NCI-H187 treated with DMSO at 0.1 percent for 48 hours (cell line): ENCODE results near the gene PAN2.
"Not testable (repeated sequence)": the region's sequence is repeated elsewhere in the genome, so short reads cannot be mapped to it uniquely, and the experiment has no call there.

ENCODE experiments used
- DNase-seq: peaks from one replicate; lab custom pipeline; 2025; lab: John Stamatoyannopoulos, UW

PAN2 gene

GRCh38 chr12:56333679-56334489 lies at the start of gene PAN2:
TSS of gene PAN2 (minus strand) at chr12:56334000. CDS start at chr12:56333094, 906 bp downstream.
- DNase-seq = peak; percentile 89

- no peak for DNase-seq
These were observed 48.8 kb upstream of the PAN2 start for GRCh38 chr12:56382611-56383010.

- no peak for DNase-seq
These were observed 44.2 kb upstream of the PAN2 start for GRCh38 chr12:56377989-56378316.

- DNase-seq = no peak
These were observed 43.6 kb upstream of the PAN2 start for GRCh38 chr12:56377310-56377988.

- no peak for DNase-seq
These were observed 42.0 kb upstream of the PAN2 start for GRCh38 chr12:56375598-56376434.

- DNase-seq = no peak
These were observed 41.2 kb upstream of the PAN2 start for GRCh38 chr12:56374726-56375597.

DNA sequence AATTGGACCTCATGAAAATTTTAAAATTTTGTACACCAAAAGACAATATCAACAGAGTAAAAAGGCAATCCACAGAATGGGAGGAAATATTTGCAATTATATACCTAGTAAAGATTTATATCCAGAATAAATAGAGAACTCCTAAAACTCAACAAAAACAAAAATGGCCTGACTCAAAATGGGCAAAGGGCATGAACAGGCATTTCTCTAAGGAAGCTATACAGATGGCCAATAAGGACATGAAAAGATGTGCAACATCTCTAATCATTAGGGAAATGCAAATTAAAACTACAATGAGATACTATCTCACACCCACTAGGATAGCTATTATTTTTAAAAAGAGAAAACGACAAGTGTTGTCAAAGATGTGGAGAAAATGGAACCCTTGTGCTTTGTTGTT lies 39.7 kb upstream of the PAN2 start:
- DNase-seq = no peak

DNA sequence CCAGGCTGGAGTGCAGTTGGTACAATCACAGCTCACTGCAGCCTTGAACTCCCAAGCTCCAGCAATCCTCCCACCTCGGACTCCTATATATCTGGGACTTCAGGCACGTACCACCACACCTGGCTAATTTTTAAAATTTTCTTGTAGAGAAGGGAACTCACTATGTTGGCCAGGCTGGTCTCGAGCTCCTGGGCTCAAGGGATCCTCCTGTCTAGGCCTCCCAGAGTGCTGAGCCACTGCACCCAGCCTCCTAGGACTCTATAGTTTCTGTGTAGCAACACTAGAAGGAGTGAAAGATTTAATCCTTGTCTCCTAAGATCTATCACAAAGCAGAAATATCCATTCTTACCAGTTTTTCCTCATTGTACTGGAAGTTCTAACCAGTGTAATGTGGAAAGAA lies 33.1 kb upstream of the PAN2 start:
- no peak for DNase-seq

- DNase-seq = no peak
These were observed 28.6 kb upstream of the PAN2 start, which contains the start of gene APOF for GRCh38 chr12:56362130-56363059. TSS of gene APOF (minus strand) at chr12:56362857. CDS start at chr12:56362745, 112 bp downstream.

DNA sequence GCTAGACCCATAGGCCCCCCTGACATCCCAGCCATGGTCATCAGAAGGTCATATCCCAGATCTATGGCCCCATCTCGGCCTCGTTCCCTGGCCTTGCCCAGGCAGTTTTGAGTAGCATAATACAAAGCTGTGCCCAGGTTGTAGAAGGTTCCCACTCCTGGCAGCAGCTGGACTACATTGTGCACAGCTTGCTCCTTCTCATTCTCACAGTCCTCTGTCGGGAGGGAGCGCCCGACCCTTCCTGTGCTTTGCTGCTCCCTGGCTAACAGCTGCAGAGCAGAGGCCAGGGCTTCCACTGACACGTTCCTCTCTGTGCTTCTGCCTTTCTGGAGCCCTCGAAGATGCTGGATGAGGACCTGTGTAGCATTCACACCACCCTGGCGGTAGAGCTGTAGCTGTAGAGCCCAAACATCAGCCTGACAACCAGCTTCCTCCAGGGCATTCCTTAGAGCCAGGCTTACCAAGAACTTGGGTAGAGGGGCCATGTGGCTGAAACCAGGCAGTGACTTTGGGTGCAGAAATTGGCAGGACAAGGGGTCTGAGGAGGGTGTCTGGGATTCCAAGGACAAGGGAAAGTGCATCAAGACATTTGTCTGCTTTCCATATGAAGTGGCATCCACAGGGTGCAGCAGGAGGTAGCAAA lies 27.8 kb upstream of the PAN2 start:
- DNase-seq = no peak

DNA sequence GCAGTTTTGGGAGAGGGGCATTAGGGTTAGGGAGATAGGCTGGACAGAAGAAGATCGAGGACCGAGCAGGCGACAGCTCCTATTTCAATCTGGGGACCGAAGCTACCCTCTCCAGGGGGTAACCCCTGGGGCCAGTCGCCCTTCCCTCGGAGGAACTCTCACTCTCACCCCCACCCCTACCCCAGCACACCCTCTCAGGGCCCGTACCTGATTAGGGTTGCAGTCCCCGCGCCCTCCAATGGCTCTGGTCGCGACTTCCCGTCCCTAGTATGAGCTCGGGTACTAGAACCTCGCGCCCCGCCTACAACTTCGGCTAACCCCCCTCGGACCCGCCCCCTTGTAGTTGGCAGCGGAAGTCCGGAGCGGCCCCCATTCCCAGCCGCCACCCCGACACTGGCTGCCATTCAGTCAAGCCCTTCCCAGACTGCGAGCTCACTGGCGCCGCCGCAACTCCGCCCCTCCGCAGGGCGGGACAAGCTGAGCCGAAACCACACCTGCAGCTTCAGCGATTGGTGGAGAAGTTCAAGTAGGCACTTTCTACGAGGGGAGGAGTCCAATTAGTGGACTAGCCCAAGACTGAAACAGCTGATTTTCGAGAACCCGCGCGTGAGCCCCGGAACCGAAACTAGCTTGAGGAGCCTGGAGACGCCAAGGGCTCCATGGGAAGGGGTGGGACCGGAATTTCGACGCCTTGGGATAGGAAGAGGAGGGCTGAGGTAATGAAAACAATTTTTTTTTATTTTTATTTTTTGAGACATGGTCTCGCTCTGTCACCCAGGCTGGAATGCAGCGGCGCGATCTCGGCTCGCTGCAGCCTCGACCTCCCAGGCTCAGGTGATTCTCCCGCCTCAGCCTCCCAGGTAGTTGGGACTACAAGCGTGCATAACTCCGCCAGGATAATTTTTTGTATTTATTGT lies 26.3 kb upstream of the PAN2 start, which contains the start of gene STAT2:
Gene STAT2, minus strand, starts transcription at position 257 of the 917 bp plus-strand sequence. CDS start 3,536 bp downstream, outside the sequence.
- DNase-seq = peak; percentile 99

DNA sequence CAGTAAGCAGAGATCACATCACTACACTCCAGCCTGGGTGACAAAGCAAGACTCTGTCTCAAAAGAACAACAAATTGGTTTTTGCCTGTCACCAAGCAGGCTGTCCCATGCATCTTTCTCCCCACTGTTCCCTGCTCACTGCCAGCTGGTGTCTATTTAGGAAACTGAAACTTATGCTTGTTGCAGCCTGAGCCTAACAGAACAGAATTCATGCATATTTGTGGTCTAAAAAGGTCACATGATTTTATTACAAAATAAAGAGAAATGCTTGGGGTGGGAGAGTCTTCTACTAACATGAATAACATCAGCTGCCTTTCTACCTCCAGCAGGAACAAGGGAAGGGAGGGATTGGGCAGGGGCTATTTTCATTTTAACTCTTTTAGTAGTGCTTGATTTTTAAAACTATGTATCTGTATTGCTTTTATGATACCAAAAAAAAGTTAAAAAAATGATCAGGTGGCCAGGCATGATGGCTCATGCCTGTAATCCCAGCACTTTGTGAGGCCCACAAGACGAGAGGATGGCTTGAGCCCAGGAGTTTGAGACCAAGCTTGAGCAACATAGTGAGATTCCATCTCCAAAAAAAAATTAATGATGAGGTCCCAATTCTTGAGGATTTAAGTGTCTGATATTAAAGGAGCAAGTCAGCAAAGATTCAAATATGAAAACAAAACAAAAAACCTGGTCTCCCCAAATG lies 25.2 kb upstream of the PAN2 start:
- no peak for DNase-seq

DNA sequence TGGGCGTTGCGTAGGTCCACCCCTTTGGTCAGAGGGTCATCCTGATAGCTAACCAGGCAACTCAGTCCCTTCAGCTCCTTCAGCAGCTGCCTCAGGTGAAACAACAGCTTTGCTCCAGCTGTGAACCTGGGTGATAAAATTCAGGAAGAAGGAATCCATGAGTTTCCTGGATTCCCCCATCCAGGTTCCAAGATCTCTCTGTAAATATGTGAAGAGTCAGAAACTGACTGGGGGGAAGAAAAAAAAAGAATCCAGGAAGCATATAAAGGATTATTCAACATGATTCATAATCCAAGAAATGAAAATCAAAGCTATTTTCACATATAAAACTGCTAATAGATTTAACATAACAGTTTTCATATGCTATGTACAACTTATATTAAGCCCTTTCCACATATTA lies 17.5 kb upstream of the PAN2 start:
- DNase-seq = no peak

- DNase-seq = no peak
These were observed 16.9 kb upstream of the PAN2 start for GRCh38 chr12:56350662-56351061.

GRCh38 chr12:56348776-56349175 lies 15.0 kb upstream of the PAN2 start:
- DNase-seq = no peak

DNA sequence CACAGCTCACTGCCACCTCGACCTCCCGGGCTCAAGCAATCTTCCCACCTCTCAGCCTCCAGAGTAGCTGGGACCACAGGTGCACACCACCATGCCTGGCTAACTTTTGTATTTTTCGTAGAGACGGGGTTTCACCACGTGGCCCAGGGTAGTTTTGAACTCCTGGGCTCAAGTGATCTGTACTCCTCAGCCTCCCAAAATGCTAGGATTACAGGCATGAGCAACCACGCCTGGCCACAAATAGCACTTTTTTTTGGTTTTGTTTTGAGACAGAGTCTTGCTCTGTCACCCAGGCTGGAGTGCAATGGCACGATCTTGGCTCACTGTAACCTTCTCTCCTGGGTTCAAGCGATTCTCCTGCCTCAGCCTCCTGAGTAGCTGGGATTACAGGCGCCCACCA lies 13.5 kb upstream of the PAN2 start:
- not testable (repeated sequence) for DNase-seq

DNA sequence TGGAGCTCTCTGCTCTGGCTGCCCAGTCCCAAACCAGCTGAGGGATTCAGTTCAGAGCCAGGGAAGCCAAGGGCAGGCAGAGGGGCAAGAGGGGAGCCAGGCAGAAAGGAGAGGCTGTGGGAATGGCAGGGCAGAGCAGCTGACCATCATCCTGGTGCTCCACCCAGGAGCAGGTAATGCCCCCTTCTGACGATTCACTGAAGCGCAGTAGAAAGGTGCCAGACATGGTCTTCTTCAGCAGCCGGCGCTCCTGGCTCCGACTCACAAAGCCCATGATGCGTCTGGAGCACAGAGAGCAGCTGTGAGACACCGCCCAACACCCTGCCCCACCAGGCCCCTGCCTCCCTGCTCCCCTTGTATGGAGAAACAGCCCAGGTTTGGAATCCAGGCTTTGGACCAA lies 12.9 kb upstream of the PAN2 start:
- DNase-seq = no peak

DNA sequence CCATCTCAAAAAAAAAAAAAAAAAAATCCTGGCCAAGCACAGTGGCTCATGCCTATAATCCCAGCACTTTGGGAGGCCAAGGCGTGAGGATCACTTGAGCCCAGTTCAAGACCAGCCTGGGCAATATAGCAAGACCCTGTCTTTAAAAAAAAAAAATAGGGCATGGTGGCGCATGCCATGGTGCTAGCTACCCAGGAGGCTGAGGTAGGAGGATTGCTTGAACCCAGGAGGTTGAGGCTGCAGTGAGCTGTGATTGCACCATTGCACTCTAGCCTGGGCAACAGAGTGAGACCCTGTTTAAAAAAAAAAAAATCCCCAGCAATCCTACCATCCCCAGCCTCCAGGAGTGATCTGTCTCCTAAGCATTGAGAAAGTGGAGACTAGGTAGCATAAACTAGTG lies 8.5 kb upstream of the PAN2 start:
- DNase-seq = not testable (repeated sequence)
